ENCODE measurements around the gene NT5C. TPM values are rescaled to one million over a fixed set of nuclear protein-coding genes. Genes with fewer than 3 reads are reported as not detected.

The NT5C gene
- total and polyA plus RNA-seq, 9 donors = 38.3 to 55.6 (median 44.0) TPM

DNA sequence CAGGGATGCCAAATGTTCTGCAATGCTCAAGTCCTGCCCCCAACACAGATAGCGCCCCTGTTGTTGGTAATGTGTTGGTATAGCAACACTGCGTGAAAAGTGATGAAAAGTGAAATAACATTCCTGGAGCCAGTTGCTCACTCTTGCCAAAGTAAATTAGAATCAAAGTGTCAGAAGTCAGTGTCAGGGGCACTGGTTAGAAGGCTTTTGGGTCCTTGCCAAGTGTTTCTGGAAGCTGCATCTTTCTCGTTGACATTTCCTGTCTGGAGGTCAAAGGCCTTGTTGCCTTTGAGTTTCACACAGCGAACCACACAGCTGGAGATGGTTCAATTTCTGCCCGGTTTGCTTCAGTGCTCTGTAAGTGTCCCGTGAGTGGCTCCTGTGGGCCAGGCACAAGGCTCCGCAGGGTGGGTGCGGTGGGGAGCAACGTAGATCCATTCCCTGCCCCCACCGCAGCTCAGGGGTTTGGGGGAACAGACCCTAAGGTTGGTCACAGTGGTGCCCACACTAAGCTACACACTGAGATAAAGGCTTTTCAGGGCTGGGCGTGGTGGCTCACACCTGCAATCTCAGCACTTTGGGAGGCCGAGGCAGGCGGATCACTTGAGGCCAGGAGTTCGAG is 47.4 kb downstream of the NT5C start:
- H3K27me3 ChIP-seq (ENCODE audit: control insufficient read depth, insufficient read depth, low read length) = no peaks in the 10 kb centered on the region
- WGBS (ENCODE audit: insufficient coverage) = 57% methylated on average over 10 of the region's 14 CpGs
- no peaks in the 10 kb centered on the region for H3K36me3 ChIP-seq (ENCODE audit: control insufficient read depth, insufficient read depth, low read length)
- no peak for DNase-seq
- H3K4me3 ChIP-seq (ENCODE audit: low read length) = no peak overlapping the region
- no peak overlapping the region for H3K27ac ChIP-seq (ENCODE audit: low read length)
- peaks cover 30% of the 10 kb centered on the region for H3K4me1 ChIP-seq (ENCODE audit: control insufficient read depth, insufficient read depth, low read length)
- no peaks in the 10 kb centered on the region for H3K9me3 ChIP-seq (replicated peaks; ENCODE audit: control insufficient read depth, low read depth, low read length)

DNA sequence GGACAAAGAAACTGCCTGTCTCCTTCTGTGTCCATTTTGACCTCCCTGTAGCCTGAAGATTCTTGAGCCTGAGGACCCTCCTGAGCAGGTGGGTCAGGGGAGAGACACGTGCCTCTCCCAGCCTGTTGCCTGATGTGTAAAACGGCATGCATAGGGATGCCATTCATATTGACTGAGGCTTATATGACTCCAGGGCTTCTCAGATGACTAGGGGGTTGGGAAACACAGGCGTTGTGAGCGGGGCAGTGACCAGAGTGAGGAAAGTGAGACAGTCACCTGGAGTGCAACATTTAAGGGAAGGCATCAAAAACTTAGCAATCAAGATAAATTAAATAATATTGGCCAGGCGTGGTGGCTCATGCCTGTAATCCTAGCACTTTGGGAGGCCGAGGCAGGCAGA is 48.9 kb downstream of the NT5C start:
- no peak for DNase-seq
- H3K4me3 ChIP-seq (ENCODE audit: low read length) = no peak overlapping the region
- no peaks in the 10 kb centered on the region for H3K9me3 ChIP-seq (replicated peaks; ENCODE audit: control insufficient read depth, low read depth, low read length)
- H3K27ac ChIP-seq (ENCODE audit: low read length) = no peak overlapping the region
- WGBS (ENCODE audit: insufficient coverage) = 41% methylated on average over 2 of the region's 6 CpGs
- H3K36me3 ChIP-seq (ENCODE audit: control insufficient read depth, insufficient read depth, low read length) = no peaks in the 10 kb centered on the region
- no peaks in the 10 kb centered on the region for H3K27me3 ChIP-seq (ENCODE audit: control insufficient read depth, insufficient read depth, low read length)
- H3K4me1 ChIP-seq (ENCODE audit: control insufficient read depth, insufficient read depth, low read length) = peaks cover 32% of the 10 kb centered on the region

DNA sequence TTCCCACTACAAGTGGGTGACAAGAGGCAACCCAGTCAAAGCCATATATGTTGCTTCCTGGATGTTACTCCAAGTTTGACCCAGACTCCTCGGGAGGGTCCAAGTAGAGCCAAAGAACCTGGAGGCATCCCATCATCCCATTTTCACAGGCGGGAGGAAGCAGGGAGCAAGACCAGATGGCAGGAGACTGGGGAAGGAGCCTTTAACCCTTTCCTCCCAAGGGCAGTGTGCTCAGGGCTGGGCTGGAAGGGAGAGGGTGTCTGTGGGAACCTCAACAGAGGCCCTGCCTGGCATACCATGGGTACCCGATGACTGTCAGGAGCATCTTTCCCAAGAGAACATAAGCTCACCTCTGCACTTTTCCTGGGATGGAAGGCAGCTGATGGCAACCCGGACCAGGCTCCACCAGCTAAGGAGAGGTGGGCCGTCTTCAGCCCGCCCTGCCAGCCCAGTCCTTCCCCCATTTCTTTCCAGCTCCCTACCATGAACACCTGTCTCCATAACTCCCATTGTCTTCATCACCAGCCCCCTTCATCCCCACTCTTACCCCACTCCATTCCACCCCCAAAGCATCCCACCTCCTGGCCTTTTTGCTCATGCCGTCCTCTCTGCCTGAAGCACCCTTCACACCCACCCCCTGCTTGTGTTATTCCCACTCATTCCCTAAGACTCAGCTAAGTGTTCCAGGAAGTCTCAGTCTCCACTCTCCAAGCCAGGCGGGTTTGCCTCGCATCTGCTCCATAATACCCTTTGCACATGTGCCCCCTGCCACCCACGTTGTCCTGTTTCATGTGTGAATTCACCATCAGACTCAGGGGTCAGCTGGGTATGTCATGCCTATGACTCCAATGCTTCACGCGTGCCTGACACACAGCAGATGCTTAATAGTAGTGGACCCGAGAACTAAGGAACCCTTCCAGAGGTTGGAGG is 49.7 kb downstream of the NT5C start:
- DNase-seq = no peak
- H3K9me3 ChIP-seq (replicated peaks; ENCODE audit: control insufficient read depth, low read depth, low read length) = no peaks in the 10 kb centered on the region
- no peak overlapping the region for H3K4me3 ChIP-seq (ENCODE audit: low read length)
- H3K4me1 ChIP-seq (ENCODE audit: control insufficient read depth, insufficient read depth, low read length) = peaks cover 33% of the 10 kb centered on the region
- WGBS (ENCODE audit: insufficient coverage) = 59% methylated on average over 9 of the region's 13 CpGs
- H3K36me3 ChIP-seq (ENCODE audit: control insufficient read depth, insufficient read depth, low read length) = no peaks in the 10 kb centered on the region
- no peaks in the 10 kb centered on the region for H3K27me3 ChIP-seq (ENCODE audit: control insufficient read depth, insufficient read depth, low read length)
- H3K27ac ChIP-seq (ENCODE audit: low read length) = no peak overlapping the region

Other genes with a start within 250 kb of the NT5C start
- gene FADS6, start 238.1 kb downstream of the NT5C start, total RNA-seq = not detected
- under 1 TPM in 5 of 8 donors, not detected in 3; 0.07 to 0.56 (median 0.09) TPM for gene FADS6, start 238.1 kb downstream of the NT5C start, polyA plus RNA-seq (ENCODE audit: insufficient read depth in 1 of 8, insufficient read length in 8 of 8, low replicate concordance in 1 of 8)
- gene USH1G, start 208.5 kb downstream of the NT5C start, total RNA-seq = not detected
- gene USH1G, start 208.5 kb downstream of the NT5C start, polyA plus RNA-seq (ENCODE audit: insufficient read depth in 1 of 8, insufficient read length in 8 of 8, low replicate concordance in 1 of 8) = under 1 TPM in 4 of 8 donors, not detected in 4; 0.02 to 0.53 (median 0.07) TPM
- not detected for gene OTOP2, start 207.5 kb downstream of the NT5C start, total RNA-seq
- gene OTOP2, start 207.5 kb downstream of the NT5C start, polyA plus RNA-seq (ENCODE audit: insufficient read depth in 1 of 8, insufficient read length in 8 of 8, low replicate concordance in 1 of 8) = not detected
- not detected for gene OTOP3, start 195.8 kb downstream of the NT5C start, total RNA-seq
- under 1 TPM in 1 of 8 donors, not detected in 7; 0.89 TPM for gene OTOP3, start 195.8 kb downstream of the NT5C start, polyA plus RNA-seq (ENCODE audit: insufficient read depth in 1 of 8, insufficient read length in 8 of 8, low replicate concordance in 1 of 8)
- gene HID1, start 159.0 kb downstream of the NT5C start, total RNA-seq = 2.7 TPM
- 10 to 100 TPM in 1 of 8 donors, 1 to 10 TPM in 7; 4.3 to 12.6 (median 6.8) TPM for gene HID1, start 159.0 kb downstream of the NT5C start, polyA plus RNA-seq (ENCODE audit: insufficient read depth in 1 of 8, insufficient read length in 8 of 8, low replicate concordance in 1 of 8)
- gene CDR2L, start 144.1 kb downstream of the NT5C start, total RNA-seq = 3.4 TPM
- 10 to 100 TPM in 2 of 8 donors, 1 to 10 TPM in 6; 7.7 to 12.2 (median 8.9) TPM for gene CDR2L, start 144.1 kb downstream of the NT5C start, polyA plus RNA-seq (ENCODE audit: insufficient read depth in 1 of 8, insufficient read length in 8 of 8, low replicate concordance in 1 of 8)
- gene MRPL58, start 119.1 kb downstream of the NT5C start, total RNA-seq = 34.0 TPM
- 10 to 100 TPM; 17.6 to 25.2 (median 21.1) TPM for gene MRPL58, start 119.1 kb downstream of the NT5C start, polyA plus RNA-seq (ENCODE audit: insufficient read depth in 1 of 8, insufficient read length in 8 of 8, low replicate concordance in 1 of 8)
- gene ATP5PD, start 84.8 kb downstream of the NT5C start, total RNA-seq = 332 TPM
- gene ATP5PD, start 84.8 kb downstream of the NT5C start, polyA plus RNA-seq (ENCODE audit: insufficient read depth in 1 of 8, insufficient read length in 8 of 8, low replicate concordance in 1 of 8) = 100 to 1,000 TPM; 216 to 280 (median 246) TPM
- 16.8 TPM for gene KCTD2, start 84.5 kb downstream of the NT5C start, total RNA-seq
- gene KCTD2, start 84.5 kb downstream of the NT5C start, polyA plus RNA-seq (ENCODE audit: insufficient read depth in 1 of 8, insufficient read length in 8 of 8, low replicate concordance in 1 of 8) = 10 to 100 TPM; 19.8 to 24.7 (median 22.2) TPM
- gene SLC16A5, start 43.8 kb downstream of the NT5C start, total RNA-seq = 4.4 TPM
- 10 to 100 TPM in 2 of 8 donors, 1 to 10 TPM in 6; 7.8 to 12.7 (median 8.4) TPM for gene SLC16A5, start 43.8 kb downstream of the NT5C start, polyA plus RNA-seq (ENCODE audit: insufficient read depth in 1 of 8, insufficient read length in 8 of 8, low replicate concordance in 1 of 8)
- gene ARMC7, start 21.8 kb downstream of the NT5C start, total RNA-seq = 2.4 TPM
- gene ARMC7, start 21.8 kb downstream of the NT5C start, polyA plus RNA-seq (ENCODE audit: insufficient read depth in 1 of 8, insufficient read length in 8 of 8, low replicate concordance in 1 of 8) = 1 to 10 TPM; 6.2 to 7.9 (median 7.5) TPM
- gene JPT1, start 22.8 kb upstream of the NT5C start, total RNA-seq = 138 TPM
- 100 to 1,000 TPM; 223 to 361 (median 294) TPM for gene JPT1, start 22.8 kb upstream of the NT5C start, polyA plus RNA-seq (ENCODE audit: insufficient read depth in 1 of 8, insufficient read length in 8 of 8, low replicate concordance in 1 of 8)
- gene SUMO2, start 51.2 kb upstream of the NT5C start, total RNA-seq = 242 TPM
- gene SUMO2, start 51.2 kb upstream of the NT5C start, polyA plus RNA-seq (ENCODE audit: insufficient read depth in 1 of 8, insufficient read length in 8 of 8, low replicate concordance in 1 of 8) = 100 to 1,000 TPM; 340 to 477 (median 387) TPM
- 33.5 TPM for gene NUP85, start 73.9 kb upstream of the NT5C start, total RNA-seq
- 10 to 100 TPM; 35.1 to 51.2 (median 44.3) TPM for gene NUP85, start 73.9 kb upstream of the NT5C start, polyA plus RNA-seq (ENCODE audit: insufficient read depth in 1 of 8, insufficient read length in 8 of 8, low replicate concordance in 1 of 8)
- 13.3 TPM for gene GGA3, start 129.9 kb upstream of the NT5C start, total RNA-seq
- gene GGA3, start 129.9 kb upstream of the NT5C start, polyA plus RNA-seq (ENCODE audit: insufficient read depth in 1 of 8, insufficient read length in 8 of 8, low replicate concordance in 1 of 8) = 10 to 100 TPM; 26.7 to 35.9 (median 30.6) TPM
- 71.7 TPM for gene MRPS7, start 130.1 kb upstream of the NT5C start, total RNA-seq
- gene MRPS7, start 130.1 kb upstream of the NT5C start, polyA plus RNA-seq (ENCODE audit: insufficient read depth in 1 of 8, insufficient read length in 8 of 8, low replicate concordance in 1 of 8) = 10 to 100 TPM; 51.2 to 69.9 (median 60.1) TPM
- 9.4 TPM for gene MIF4GD, start 139.5 kb upstream of the NT5C start, total RNA-seq
- gene MIF4GD, start 139.5 kb upstream of the NT5C start, polyA plus RNA-seq (ENCODE audit: insufficient read depth in 1 of 8, insufficient read length in 8 of 8, low replicate concordance in 1 of 8) = 10 to 100 TPM in 7 of 8 donors, 1 to 10 TPM in 1; 9.9 to 14.8 (median 12.6) TPM
- gene SLC25A19, start 157.7 kb upstream of the NT5C start, total RNA-seq = 7.0 TPM
- 1 to 10 TPM; 6.1 to 8.3 (median 7.3) TPM for gene SLC25A19, start 157.7 kb upstream of the NT5C start, polyA plus RNA-seq (ENCODE audit: insufficient read depth in 1 of 8, insufficient read length in 8 of 8, low replicate concordance in 1 of 8)

All from muscle of leg (tissue), 11 donors.